GM21526 (cell line): ENCODE results near the gene SLCO1B3.
"Not testable (repeated sequence)": the region's sequence is repeated elsewhere in the genome, so short reads cannot be mapped to it uniquely, and the experiment has no call there.

Experiments
- ATAC-seq: cut with Tn5 transposase; IDR thresholded peaks from one replicate; pipeline ENCODE4 v1.9.1; 2021; ENCODE audit warnings: moderate library complexity; ENCODE audit not compliant: unreplicated experiment, low FRiP score

The SLCO1B3 gene, protein sequence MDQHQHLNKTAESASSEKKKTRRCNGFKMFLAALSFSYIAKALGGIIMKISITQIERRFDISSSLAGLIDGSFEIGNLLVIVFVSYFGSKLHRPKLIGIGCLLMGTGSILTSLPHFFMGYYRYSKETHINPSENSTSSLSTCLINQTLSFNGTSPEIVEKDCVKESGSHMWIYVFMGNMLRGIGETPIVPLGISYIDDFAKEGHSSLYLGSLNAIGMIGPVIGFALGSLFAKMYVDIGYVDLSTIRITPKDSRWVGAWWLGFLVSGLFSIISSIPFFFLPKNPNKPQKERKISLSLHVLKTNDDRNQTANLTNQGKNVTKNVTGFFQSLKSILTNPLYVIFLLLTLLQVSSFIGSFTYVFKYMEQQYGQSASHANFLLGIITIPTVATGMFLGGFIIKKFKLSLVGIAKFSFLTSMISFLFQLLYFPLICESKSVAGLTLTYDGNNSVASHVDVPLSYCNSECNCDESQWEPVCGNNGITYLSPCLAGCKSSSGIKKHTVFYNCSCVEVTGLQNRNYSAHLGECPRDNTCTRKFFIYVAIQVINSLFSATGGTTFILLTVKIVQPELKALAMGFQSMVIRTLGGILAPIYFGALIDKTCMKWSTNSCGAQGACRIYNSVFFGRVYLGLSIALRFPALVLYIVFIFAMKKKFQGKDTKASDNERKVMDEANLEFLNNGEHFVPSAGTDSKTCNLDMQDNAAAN

DNA sequence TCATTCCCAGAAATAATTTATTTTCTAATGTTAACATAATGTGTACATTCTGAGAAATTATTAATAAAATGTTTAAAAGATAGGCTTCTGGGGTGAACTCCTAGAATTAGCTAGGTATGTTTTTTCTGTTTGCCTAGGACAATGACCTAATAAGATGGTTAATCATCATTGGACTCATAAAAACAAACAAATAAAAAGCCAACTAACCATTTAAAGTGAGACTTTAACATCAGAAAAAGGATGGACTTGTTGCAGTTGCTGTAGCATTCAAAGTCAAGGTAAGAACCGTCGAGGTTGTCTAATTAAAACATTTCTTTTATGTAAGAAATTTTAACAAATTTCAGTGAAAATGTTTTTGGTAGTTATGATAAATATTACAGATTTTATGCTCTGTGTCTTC lies at the start of gene SLCO1B3:
Gene SLCO1B3, plus strand, starts transcription at position 219 of the 400 bp plus-strand sequence. CDS start 5,034 bp downstream, outside the sequence.
- ATAC-seq: no peak

- ATAC-seq: no peak
Observed at GRCh38 chr12:20777420-20777819, 33.1 kb upstream of the SLCO1B3 start.

GRCh38 chr12:20778969-20779368 lies 31.5 kb upstream of the SLCO1B3 start:
- no peak for ATAC-seq

- ATAC-seq: not testable (repeated sequence)
Observed at GRCh38 chr12:20779971-20780370, 30.5 kb upstream of the SLCO1B3 start.

- ATAC-seq: not testable (repeated sequence)
Observed at GRCh38 chr12:20783796-20784357, 26.6 kb upstream of the SLCO1B3 start.

GRCh38 chr12:20792971-20793370 lies 17.5 kb upstream of the SLCO1B3 start:
- ATAC-seq: no peak

DNA sequence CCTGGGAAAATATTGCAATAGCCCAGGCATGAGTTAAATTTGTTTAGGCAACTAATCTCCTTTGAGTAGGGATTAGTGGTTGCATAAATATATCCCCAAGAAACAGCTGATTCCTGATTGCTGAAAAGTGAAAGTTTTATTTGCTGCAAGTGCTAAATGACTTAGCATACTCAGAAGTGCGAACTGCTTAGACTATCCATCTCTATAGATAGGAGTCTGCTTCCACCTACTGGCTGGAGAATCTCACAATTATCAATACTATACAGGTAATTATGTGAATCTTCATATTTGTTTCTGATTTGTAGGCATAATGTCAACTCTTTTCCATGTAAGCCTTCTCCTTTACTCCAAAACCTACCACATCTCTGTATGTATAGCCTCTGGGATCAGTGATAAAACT lies 12.0 kb upstream of the SLCO1B3 start:
- no peak for ATAC-seq

DNA sequence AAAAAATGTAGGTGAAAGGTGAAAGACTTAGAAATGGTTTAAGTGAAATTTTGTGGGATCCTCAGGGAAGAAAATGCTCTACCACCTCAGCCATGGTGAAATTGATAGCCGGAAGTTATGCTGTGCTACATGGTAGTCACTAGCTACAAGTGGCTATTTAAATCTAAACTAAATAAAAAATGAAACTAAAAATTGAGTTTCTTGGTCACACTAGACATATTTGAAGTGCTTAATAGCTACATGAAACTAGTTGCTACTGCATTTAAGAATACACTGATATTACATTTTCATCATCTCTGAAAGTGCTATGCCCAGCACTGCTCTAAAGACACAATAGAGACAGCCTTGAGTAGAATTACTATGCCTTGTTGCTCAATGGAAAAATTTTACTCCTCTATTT lies 10.3 kb upstream of the SLCO1B3 start:
- ATAC-seq: no peak

- no peak for ATAC-seq
Observed at GRCh38 chr12:20801035-20801434, 9.5 kb upstream of the SLCO1B3 start.

DNA sequence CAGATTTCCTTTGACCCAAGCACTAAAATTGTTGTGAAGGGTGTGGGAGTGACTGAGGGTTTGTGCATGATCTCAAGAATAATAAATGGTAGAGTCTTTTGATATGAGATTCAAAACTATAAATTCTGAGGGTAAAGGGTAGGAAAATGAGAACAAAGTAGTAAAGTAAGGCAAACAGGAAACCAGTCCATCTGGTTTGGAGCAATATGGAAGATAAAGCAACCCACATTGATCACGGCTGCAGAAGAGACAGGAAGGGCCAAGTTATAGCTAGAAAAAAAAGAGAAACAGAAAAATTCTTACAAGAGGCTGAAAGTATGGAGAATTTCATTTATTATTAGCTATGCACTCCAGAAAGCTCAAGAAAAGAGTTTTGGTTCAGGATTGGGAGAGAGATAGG lies 4.6 kb upstream of the SLCO1B3 start:
- ATAC-seq: no peak

- no peak for ATAC-seq
Observed at GRCh38 chr12:20807192-20808080, 3.1 kb upstream of the SLCO1B3 start.

- no peak for ATAC-seq
Observed at GRCh38 chr12:20808521-20808920, 2.0 kb upstream of the SLCO1B3 start.

DNA sequence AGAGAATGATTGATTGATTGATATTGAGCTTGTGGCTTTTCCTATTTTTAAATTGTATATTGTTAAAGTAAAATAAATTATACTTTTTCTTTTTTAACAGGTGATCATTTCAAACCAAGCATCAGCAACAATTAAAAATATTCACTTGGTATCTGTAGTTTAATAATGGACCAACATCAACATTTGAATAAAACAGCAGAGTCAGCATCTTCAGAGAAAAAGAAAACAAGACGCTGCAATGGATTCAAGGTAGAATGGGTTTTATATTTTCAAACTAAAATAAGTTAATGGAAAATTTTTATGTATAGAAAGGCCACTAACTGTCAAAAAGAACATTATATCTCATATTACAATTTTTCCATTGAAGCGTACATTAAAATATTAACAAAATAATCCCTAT lies 5.1 kb downstream of the SLCO1B3 start:
- no peak for ATAC-seq

DNA sequence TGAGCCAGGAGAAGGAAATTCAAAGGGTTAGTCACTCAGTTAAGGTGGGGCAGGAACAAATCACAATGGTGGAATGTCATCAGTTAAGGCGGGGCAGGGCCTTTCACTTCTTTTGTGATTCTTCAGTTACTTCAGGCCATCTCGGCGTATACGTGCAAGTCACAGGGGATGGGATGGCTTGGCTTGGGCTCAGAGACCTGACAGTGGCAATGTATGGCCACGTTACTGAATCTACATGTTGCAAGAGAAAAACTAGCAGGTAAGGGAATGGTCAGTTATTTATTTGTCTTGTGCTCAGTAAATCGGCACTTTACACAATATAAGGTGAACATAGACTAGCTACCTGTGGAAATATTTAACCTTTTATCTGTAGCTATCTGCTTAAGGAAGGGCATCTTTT lies 11.9 kb downstream of the SLCO1B3 start:
- no peak for ATAC-seq

GRCh38 chr12:20822925-20823324 lies 12.4 kb downstream of the SLCO1B3 start:
- ATAC-seq: no peak

GRCh38 chr12:20829919-20830318 lies 19.4 kb downstream of the SLCO1B3 start:
- no peak for ATAC-seq

GRCh38 chr12:20830456-20830855 lies 20.0 kb downstream of the SLCO1B3 start:
- no peak for ATAC-seq

DNA sequence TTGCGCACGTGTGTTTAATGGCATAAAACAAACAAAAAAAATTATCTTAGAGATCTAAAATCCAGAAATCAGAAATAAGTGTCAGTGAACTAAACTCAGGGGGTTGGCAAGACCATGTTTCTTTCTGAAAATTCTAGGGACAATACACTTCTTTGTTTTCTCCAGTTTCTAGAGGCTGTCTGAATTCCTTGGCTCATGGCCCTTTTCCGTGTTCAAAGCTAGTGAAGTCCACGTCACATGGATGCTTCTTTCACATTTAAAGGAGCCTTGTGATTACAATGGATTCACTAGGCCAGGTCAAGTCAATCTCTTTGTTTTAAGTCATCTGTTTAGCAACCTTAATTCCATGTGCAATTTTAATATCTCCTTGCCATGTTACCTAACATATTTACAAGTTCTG lies 22.4 kb downstream of the SLCO1B3 start:
- ATAC-seq: no peak

DNA sequence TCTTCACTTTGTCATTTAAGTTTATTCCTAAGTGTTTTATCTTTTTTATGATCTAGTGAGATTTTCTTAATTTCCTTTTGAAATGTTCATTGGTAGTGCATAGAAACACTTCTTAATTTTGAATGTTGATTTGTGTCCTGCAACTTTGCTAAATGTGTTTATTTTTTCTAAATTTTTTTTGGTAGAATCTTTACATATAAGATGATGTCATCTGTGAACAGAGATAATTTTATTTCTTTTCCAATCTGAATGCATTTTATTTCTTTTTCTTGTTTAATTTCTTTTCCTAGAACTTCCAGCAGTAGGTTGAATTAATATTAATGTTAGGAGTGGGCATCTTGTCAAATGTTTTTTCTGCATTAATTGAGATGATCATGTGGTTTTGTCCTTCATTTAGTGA lies 42.1 kb downstream of the SLCO1B3 start:
- no peak for ATAC-seq

DNA sequence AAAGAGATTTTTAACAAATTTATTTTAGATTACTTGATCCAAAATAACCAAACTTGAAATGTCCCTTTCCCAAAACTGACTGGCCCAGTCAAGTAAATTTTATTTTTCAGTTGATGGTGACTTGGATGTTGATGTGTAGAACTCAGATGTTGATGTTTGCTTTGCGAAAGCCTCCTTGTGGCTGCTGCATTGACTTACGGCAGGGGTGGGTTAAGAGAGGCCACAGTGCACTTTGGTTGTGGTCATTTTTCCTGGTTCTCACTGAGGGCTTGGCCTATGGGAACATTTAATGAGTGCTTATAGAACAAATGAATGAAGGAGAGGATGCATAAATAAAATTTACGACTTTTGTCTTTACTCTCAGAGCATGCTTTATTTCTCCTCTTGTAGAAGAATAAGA lies 52.6 kb downstream of the SLCO1B3 start:
- no peak for ATAC-seq

DNA sequence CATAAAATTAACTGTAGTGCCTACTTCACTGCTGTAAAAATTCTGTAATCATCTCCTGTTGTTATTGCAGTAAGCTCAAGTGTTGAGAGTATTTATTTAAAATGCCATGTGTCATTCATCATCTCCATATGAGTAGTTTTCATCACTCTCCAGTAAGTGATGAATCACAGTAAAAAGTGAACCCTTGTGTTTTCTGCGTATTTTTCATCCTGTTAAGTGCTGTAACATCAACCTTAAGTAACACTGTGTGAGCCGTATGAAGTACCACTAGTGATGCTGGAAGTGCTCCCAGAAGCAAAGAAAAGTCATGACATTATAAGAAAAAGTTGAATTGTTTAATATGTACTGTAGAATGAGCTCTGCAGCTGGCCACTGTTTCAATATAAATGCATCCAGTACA lies 55.4 kb downstream of the SLCO1B3 start:
- ATAC-seq: no peak
